SU-DHL-6 (cell line): Measurements from ENCODE around the gene PKNOX2.

Experiments
- EZH2phosphoT487 ChIP-seq: fragments of 200-600 bp; sonication (generic), shearing (Covaris generic); conservative IDR thresholded peaks from 2 replicates; pipeline ENCODE4 v1.6.1; 2018; ENCODE audit warnings: mild to moderate bottlenecking, antibody characterized with exemption, low read length, moderate library complexity, mixed read lengths
- TF ChIP-seq, protein P1 (sequence below): fragments of 200-600 bp; sonication (generic); IDR thresholded peaks from one replicate; pipeline ENCODE4 v1.5.1; 2017; ENCODE audit warnings: antibody characterized with exemption, mild to moderate bottlenecking, low read length, moderate library complexity; ENCODE audit not compliant: insufficient read depth, poor library complexity, severe bottlenecking

DNA sequence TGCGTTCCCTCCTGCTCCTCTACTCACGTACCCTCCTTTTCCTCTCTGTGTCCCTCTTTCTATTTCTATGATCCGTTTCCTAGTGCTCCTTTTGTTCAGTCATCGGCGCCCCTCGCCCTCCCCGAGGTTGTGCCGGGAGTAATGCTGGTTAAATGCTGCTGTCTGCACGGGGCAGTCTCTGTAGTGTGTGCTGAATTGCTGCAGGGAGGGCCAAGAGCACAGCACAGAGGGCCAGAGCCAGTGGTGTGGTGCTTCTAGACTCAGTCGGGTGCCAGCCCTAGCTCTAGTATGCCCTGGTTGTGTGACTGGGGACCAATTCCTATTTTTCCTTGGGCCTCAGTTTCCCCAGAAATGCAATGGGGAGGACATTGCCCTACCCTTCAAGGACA, 98.3 kb downstream of the PKNOX2 start:
- TF ChIP-seq, protein P1, sequence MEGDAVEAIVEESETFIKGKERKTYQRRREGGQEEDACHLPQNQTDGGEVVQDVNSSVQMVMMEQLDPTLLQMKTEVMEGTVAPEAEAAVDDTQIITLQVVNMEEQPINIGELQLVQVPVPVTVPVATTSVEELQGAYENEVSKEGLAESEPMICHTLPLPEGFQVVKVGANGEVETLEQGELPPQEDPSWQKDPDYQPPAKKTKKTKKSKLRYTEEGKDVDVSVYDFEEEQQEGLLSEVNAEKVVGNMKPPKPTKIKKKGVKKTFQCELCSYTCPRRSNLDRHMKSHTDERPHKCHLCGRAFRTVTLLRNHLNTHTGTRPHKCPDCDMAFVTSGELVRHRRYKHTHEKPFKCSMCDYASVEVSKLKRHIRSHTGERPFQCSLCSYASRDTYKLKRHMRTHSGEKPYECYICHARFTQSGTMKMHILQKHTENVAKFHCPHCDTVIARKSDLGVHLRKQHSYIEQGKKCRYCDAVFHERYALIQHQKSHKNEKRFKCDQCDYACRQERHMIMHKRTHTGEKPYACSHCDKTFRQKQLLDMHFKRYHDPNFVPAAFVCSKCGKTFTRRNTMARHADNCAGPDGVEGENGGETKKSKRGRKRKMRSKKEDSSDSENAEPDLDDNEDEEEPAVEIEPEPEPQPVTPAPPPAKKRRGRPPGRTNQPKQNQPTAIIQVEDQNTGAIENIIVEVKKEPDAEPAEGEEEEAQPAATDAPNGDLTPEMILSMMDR = no peak
- no peak for TF ChIP-seq EZH2phosphoT487
